Sigmoid colon (tissue), 4 donors: ENCODE results near the gene C6orf89.

Experiments
- CTCF ChIP-seq, 4 experiments: fragments of 450-650 bp in 3 of 4; fragments of 200-600 bp in 1 of 4; IDR thresholded peaks; one replicate each; pipeline ENCODE4 v1.5.1; 2016 to 2019; ENCODE audit warnings: antibody characterized with exemption in 4 of 4, mild to moderate bottlenecking in 3 of 4, moderate library complexity in 2 of 4
- EP300 ChIP-seq, 4 donors: sonication (generic); formaldehyde crosslinking; IDR thresholded peaks; one replicate each; pipeline ENCODE4 v1.6.1; 2017; ENCODE audit warnings: antibody characterized with exemption in 4 of 4
- POLR2A ChIP-seq, 2 donors: fragments of 450-650 bp; IDR thresholded peaks; one replicate each; pipeline ENCODE4 v1.6.1; 2016; ENCODE audit warnings: antibody characterized with exemption in 2 of 2, mild to moderate bottlenecking in 2 of 2, moderate library complexity in 2 of 2

- TF ChIP-seq CTCF (IDR thresholded peaks at IDR 0.05) (no peak), POLR2A (IDR thresholded peaks at IDR 0.05) (no peak), EP300 (IDR thresholded peaks at IDR 0.05) (no peak)
These were observed 70.7 kb downstream of the C6orf89 start for GRCh38 chr6:36956446-36956820.
